ENCODE measurements around the gene GFPT2.
"Not testable (repeated sequence)": the region's sequence is repeated elsewhere in the genome, so short reads cannot be mapped to it uniquely, and the experiment has no call there.

The GFPT2 gene

DNA sequence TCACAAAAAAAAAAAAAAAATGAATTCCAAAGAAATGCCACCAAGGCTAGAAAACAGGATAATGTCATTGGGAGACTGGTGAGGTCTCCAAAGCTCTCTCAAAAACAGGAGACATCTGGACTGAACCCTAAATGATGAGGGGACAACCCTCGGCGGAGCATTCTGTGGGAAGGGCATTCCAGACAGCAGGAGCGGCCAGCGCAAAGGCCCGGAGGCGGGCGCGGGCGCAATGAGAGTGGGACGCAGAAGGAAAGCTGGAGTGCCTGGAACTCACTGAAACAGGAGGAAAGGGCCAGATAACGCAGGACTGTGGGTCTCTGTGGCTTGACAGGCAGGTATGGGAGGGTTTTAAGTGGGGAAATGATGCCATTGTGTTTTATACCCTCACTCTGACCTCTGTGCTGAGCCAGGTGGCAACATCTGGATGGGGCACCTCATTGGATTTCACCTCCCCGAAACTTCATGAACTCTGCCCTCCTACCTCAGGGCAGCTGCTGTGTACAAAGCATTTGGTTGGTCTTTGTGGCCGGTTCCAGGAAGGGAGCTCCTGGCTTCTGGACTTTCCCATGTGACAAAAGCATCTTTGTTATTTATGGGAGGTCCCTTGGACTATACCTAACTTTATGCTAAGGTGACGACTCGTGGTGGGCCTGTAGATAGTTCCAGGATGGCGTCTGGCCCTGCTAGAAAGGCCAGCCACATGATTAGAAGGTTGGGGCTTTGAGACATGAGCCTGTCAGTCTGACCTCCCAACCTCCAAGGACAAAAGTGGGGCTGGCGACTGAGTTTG is 49.7 kb downstream of the GFPT2 start:
- no peak for ATAC-seq

DNA sequence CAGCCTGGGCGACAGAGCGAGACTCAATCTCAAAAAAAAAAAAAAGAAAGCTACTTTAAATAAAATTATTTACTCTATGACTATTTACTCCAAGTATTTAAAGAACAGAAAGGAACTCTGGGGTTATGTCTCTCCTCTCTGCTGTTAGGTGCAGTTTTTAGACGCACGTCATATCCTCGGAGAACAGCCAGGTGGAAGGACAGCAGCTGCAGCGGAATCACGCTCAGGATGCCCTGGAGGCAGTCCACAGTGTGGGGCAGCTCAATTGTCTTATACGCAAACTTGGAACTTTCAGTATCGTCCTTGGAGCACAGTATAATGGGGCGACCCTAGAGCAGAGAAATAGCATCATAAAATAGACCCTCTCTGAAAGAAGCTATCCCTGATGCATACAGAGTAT is 50.9 kb downstream of the GFPT2 start:
- no peak for ATAC-seq

DNA sequence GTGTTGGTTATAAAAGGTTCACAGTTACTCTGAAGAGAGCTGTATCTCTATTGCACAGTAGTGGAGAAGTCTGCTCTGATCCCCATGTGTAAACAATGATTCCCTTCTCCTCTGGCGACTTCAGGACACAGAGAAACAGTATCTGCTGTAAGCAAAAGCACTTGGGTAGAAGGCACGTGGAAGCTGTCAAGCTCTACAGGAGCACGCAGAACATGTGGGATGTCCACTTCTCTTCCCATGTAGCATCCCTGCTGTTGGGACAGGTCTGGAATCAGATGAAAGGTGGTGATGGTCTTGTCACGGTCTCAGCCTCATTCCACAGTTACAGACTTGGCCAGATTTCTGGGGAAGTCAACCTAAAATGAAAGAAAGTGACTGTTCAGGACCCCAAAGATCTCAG is 51.9 kb downstream of the GFPT2 start:
- ATAC-seq: no peak

GRCh38 chr5:180299526-180299925 is 53.6 kb downstream of the GFPT2 start:
- ATAC-seq: no peak

- ATAC-seq: not testable (repeated sequence)
These were observed 54.1 kb downstream of the GFPT2 start for GRCh38 chr5:180299014-180299413.

DNA sequence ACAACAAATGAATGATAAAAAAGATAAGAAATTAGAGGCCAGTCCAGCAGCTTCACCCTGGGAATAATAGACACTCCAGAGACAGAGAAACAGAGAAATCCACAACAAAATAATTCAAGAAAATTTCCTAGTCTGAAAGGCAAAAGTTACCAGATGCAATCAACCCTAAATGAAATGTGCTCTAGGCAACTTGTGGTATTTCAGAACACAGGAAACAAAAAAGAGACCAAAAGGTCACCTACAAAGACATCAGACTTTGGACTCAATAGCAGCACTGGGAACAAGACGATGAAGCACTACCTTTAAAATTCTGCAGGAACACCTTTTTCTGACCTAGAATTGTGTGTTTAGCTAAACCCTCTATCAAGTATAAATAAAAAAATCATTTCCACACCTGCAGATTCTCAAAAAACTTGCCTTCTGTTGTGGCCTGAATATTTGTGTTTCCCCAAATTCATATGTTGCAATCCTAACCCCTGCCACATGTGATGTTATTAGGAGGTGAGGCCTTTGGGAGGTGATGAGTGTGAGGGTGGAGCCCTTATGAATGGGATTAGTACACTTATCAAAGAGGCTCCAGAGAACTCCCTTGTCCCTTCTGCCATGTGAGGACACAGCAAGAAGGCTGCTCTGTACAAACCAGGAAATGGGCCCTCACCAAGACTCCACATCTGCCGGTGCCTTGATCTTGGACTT is 55.4 kb downstream of the GFPT2 start:
- ATAC-seq: no peak

DNA sequence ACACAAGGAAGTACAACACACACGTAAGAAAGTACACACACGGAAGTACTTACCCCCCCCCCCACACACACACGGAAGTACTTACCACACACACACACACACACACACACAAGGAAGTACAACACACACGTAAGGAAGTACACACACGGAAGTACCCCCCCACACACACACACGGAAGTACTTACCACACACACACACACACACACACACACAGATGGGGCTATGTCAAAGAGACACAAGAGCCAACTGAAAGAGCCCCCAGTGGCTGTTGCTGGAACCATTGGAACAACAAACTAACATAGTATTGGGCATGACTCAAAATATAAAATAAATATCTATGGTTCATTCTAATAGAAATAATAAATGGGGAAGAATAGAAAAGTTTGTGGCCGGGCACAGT is 56.4 kb downstream of the GFPT2 start:
- no peak for ATAC-seq

- ATAC-seq: no peak
These were observed 58.1 kb downstream of the GFPT2 start for GRCh38 chr5:180294913-180295555.

DNA sequence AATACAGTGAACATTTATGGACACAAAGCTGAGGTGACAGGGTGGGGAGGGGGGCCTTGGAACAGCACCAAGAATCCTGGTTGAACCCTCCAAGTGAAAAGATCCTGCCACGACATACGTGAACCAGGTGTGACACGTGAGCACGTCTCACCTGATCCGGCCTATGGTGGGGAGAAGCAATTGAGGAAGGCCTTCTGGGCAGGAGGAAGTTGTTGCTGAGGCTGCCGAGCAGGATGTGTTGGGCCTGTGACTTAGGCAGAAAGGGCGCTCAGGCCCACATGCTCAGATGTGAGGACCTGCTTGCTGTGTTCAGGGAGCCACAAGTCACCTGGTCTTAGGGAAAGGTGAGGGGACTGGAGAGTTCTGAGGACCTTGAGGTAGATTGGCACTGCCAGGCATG is 58.7 kb downstream of the GFPT2 start:
- no peak for ATAC-seq

DNA sequence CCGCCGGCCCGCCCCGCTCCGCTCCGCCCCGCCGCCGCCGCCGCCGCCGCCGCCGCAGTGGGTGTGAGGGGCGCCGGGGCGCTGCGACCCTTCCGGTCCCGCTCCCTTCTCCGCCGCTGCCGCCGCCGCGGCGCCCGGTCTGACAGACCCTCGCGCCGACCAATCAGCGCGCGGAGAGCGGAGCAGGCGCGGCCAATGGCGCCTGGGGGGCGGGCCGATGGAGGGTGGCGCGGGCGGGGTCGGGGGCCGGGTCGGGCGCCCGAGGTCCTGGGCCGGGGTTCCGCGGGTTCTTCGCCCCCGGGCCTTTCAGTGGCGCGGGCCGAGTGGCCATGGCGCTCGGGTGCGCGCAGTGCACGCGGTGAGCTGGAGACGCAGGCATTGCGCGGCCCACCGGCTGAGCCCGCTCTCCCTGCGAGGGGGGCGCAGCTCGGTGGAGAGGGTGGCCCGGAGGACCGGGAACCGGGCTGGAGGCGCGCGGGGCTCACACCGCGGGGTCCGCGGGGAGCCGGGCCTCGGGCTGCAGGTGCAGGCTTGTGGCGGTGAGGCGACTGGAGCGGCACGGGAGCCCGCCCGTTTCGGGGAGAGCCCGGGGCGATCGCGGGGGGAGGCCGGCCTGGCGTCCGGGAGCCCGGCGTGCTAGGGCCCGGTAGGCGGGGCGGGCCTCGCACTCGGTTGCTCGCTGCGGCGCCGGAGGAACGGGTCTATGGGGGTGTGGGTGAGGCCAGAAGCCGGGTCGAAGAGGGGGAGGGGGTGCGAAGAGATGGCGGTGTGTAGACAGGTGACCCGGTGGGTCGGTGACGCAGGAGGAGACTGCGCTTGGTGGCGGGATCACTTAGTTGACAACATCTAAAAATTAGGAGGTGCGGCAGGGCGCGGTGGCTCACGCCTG is 60.9 kb downstream of the GFPT2 start, which contains the start of gene MAPK9:
TSS of gene MAPK9 (minus strand) at position 141 of the 889 bp plus-strand sequence. CDS start 11,522 bp downstream, outside the sequence.
- peak; percentile 84 to 85 for ATAC-seq

DNA sequence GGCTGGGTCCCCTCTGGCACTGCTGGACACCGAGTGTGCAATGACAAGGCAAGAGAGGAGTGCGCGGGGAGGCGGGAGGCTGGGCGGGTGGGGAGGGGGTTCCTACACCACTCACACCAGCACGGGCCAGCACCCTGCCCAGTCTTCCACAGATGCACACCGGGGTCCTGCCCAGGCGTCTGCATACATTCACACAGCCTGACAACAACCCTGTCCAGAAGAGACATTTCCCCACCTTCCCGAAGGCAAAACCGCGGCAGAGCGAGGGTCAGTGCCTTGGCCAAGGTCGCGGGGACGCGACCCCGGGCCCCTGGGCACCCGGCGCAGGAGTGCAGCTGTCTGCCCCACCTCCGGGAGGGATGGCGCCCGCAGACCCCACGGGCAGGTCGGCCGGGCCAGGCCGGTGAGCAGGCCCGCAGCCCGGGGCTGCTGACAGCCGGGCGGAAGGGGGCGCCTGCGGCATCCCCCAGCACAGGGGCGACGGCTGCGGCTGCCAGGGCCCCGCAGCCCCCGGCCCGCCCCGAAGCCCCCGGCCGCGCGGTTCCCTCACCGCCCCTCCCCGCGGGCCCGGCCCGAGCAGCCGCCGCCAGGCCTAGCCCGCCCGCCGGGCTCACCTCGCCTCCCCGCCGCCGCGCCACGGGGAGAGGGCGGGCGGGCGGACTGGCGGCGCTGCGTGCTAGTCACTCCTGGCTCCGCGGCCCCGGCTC is 61.7 kb downstream of the GFPT2 start:
- ATAC-seq: peak; percentile 12 to 30

GRCh38 chr5:180290568-180291233 is 62.4 kb downstream of the GFPT2 start:
- ATAC-seq: no peak

GRCh38 chr5:180289966-180290365 is 63.2 kb downstream of the GFPT2 start:
- no peak for ATAC-seq

- ATAC-seq: no peak
These were observed 63.7 kb downstream of the GFPT2 start for GRCh38 chr5:180289433-180289832.

DNA sequence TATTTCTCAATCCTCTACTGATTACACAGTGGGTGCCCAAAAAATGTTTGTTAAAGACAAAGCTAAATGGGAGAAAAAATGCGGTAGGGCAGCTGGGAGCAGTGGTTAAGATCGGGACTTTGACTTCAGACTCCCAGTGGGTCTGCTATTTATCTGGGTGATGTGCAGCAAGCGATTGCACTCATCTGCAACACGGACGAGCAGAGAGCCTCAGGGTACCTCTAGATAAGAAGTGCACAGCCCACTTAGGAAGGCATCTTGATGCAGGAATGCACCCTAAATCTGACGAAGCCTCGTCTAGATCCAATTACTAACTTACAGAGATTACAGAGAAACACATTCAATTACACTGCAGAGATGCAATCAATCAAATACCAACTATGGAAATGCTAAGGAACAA is 65.3 kb downstream of the GFPT2 start:
- ATAC-seq: no peak

- ATAC-seq: no peak
These were observed 65.7 kb downstream of the GFPT2 start for GRCh38 chr5:180287404-180287803.

DNA sequence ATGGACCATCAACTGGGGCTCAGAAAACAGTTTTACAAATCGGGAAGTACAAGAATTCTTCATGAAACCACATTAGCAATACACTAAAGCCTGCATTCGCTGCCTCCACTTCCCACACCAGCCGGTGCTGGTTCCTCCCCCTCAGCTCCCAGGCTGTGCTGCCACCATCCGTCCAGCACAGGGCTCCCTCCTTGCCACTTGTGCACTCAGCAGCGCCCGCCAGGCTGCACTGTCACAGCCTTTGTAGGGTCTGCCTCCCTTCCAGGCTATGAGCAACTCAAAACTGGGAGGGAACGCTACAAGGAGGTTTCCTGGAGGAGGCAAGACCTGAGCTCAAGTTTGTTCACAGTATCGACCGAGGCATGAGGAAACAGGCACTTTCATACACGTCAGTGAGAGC is 69.0 kb downstream of the GFPT2 start:
- no peak for ATAC-seq

GRCh38 chr5:180283026-180283615 is 70.0 kb downstream of the GFPT2 start:
- no peak for ATAC-seq

GRCh38 chr5:180282281-180282680 is 70.9 kb downstream of the GFPT2 start:
- ATAC-seq: no peak

DNA sequence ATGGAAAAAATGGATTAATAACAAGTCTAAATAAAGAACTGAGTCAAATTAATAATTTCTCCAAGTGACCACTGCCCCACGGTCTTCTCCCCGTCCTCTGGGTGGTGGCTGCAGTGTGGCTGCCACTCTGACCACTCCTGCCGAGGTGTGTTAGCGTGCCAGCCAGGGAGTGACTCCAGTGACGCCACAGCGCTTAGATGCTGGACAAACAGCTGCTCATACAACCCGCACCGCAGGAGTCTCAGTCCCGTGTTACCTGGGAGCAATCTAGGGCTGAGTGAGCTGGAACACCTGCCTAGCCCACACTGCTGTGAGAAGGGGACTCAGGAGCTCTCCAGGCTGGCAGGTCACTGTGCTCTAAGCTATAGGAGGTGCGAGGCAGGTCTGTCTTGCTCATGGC is 71.4 kb downstream of the GFPT2 start:
- ATAC-seq: no peak

DNA sequence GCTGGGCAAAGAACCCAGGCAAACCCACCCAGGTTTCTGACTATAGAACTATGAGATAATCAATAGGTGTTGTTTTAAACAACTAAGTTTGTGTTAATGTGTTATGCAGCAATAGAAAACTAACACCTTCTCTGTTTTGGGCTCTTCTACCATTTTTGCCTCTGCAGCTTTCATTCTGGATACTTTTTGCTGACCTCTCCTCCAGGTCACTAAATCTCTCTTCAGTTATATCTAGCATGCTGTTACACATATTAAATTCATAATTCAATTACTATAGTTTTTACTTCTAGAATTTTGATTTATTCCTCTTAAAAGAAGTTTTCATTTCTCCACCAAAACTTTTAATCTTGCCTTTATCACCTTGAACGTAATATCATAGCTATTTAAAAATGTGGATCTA is 78.4 kb downstream of the GFPT2 start:
- ATAC-seq: no peak
